Sciatic nerve (tissue), 2 donors: Measurements from ENCODE around the gene GTF3C1. TPM values are rescaled to one million over a fixed set of nuclear protein-coding genes. Genes with fewer than 3 reads are reported as not detected.

Experiments
- ATAC-seq: fragments of 200-7000 bp; cut with Tn5 transposase; one replicate; pipeline ENCODE4 v1.9.1; 2020; ENCODE audit warnings: mild to moderate bottlenecking, moderate library complexity
- DNase-seq: peaks from one replicate; pipeline ENCODE4 v3.0.0-alpha.2; 2020; ENCODE audit warnings: low spot score
- intact Hi-C: fragments of 100-400 bp; cut with DNase I; formaldehyde crosslinking; loops from one replicate; pipeline ENCODE4 v1.14.2; 2022
- total RNA-seq: library from RNA; stranded (reverse); fragmentation: NEBNext Ultra II Directional; extraction: Animal tissue kit (Norgen Biotek cat#: 25700); gene quantifications from one replicate; pipeline ENCODE4 v1.2.1, GENCODE V29; 2021
- donor health status: DM: no; HTN: no; CAD: no.
- donor health status: DM: no; HTN: no; CAD: no.

GTF3C1 gene
- total RNA-seq, 1 donor from 2014 or later, result 54.0 TPM

GRCh38 chr16:27531826-27532800 is 17.6 kb downstream of the GTF3C1 start:
- no peak for DNase-seq
- ATAC-seq, result no peak
- intact Hi-C loops, result no loop called here

- DNase-seq, result no peak
- intact Hi-C loops, result no loop called here
- no peak for ATAC-seq
Measured at GRCh38 chr16:27531186-27531585, 18.5 kb downstream of the GTF3C1 start.

- ATAC-seq, result no peak
- intact Hi-C loops, result no loop called here
- DNase-seq, result no peak
Measured at GRCh38 chr16:27529962-27530361, 19.8 kb downstream of the GTF3C1 start.

GRCh38 chr16:27528294-27528693 is 21.4 kb downstream of the GTF3C1 start:
- DNase-seq, result no peak
- intact Hi-C loops, result no loop called here
- ATAC-seq, result no peak

- ATAC-seq (no peak), DNase-seq (no peak)
- intact Hi-C loops, result no loop called here
Measured at GRCh38 chr16:27526180-27526579, 23.5 kb downstream of the GTF3C1 start.

GRCh38 chr16:27522173-27522707 is 27.5 kb downstream of the GTF3C1 start:
- no peak for DNase-seq
- intact Hi-C loops, result no loop called here
- no peak for ATAC-seq

GRCh38 chr16:27520982-27521673 is 28.6 kb downstream of the GTF3C1 start:
- ATAC-seq (peak; percentile 69), DNase-seq (no peak)
- intact Hi-C loops, result no loop called here

GRCh38 chr16:27518226-27518625 is 31.5 kb downstream of the GTF3C1 start:
- ATAC-seq, result no peak
- intact Hi-C loops, result no loop called here

GRCh38 chr16:27517664-27518063 is 32.0 kb downstream of the GTF3C1 start:
- no peak for ATAC-seq
- intact Hi-C loops, result no loop called here
- DNase-seq, result no peak

More at GRCh38 chr16:27518226-27518625, 31.5 kb downstream of the GTF3C1 start:
- no peak for DNase-seq

GRCh38 chr16:27516365-27516764 is 33.3 kb downstream of the GTF3C1 start:
- DNase-seq (no peak), ATAC-seq (no peak)
- intact Hi-C loops, result no loop called here

- ATAC-seq, result peak; percentile 66
- intact Hi-C loops, result no loop called here
- DNase-seq, result no peak
Measured at GRCh38 chr16:27515874-27516353, 33.8 kb downstream of the GTF3C1 start.

GRCh38 chr16:27514806-27515205 is 34.9 kb downstream of the GTF3C1 start:
- DNase-seq (no peak), ATAC-seq (no peak)
- intact Hi-C loops, result no loop called here

GRCh38 chr16:27511657-27512448 is 37.9 kb downstream of the GTF3C1 start:
- DNase-seq, result no peak
- intact Hi-C loops, result no loop called here
- ATAC-seq, result no peak

- intact Hi-C loops, result no loop called here
- DNase-seq (no peak), ATAC-seq (no peak)
Measured at GRCh38 chr16:27508476-27508875, 41.2 kb downstream of the GTF3C1 start.

GRCh38 chr16:27506771-27507170 is 42.9 kb downstream of the GTF3C1 start:
- intact Hi-C loops, result loop anchor here (1.0 kb wide), 1 partner anchor 19 kb away; no protein-coding TSS in a partner anchor
- no peak for DNase-seq
- ATAC-seq, result no peak

GRCh38 chr16:27505297-27506236 is 44.1 kb downstream of the GTF3C1 start:
- no peak for ATAC-seq
- intact Hi-C loops, result no loop called here

GRCh38 chr16:27503662-27504061 is 46.1 kb downstream of the GTF3C1 start:
- ATAC-seq, result no peak
- intact Hi-C loops, result no loop called here
- DNase-seq, result no peak

More at GRCh38 chr16:27505297-27506236, 44.1 kb downstream of the GTF3C1 start:
- no peak for DNase-seq

- ATAC-seq (no peak), DNase-seq (no peak)
- intact Hi-C loops, result no loop called here
Measured at GRCh38 chr16:27500801-27501200, 48.9 kb downstream of the GTF3C1 start.
